GM12892 (cell line): Measurements from ENCODE around the gene NSMCE1.

ENCODE experiments used
- POLR2A ChIP-seq: IDR thresholded peaks from 2 replicates; pipeline ENCODE4 v1.6.1; 2011; ENCODE audit warnings: low read depth, low read length, control low read depth
- POLR2AphosphoS5 ChIP-seq: IDR thresholded peaks from 2 replicates; pipeline ENCODE4 v1.6.1; 2011; ENCODE audit warnings: low read depth, low read length, control low read depth

GRCh38 chr16:27259710-27260109, 8.9 kb downstream of the NSMCE1 start:
- TF ChIP-seq POLR2A = no peak
- no peak for TF ChIP-seq POLR2AphosphoS5
